Measurements from ENCODE around the gene HCAR1. TPM values are rescaled to one million over a fixed set of nuclear protein-coding genes. Genes with fewer than 3 reads are reported as not detected.
"Not testable (repeated sequence)": the region's sequence is repeated elsewhere in the genome, so short reads cannot be mapped to it uniquely, and the experiment has no call there.

HCAR1 gene
- polyA plus RNA-seq, 1 donor (not counting 4 experiments of a cell fraction or from before 2014, with no cell fraction given): 0.07 TPM

DNA sequence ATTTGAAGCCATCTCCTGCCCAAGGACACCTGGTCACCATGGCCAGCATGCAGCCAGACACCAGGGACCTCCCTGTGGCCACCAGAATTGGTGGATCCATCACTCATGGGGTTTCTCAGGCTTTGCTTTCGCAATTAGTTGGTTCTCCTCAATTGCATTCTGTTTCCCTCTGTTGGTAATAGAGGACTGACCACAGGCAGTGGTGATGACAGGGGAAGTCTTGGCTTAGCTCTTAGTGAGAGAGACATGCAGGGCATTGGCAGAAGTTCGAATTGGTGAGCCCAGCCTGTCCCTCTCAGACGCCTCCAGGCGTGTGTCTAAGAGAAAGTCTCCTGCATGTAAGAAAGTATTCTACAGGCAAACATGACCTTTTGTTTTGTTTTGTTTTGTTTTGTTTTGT lies 48.8 kb downstream of the HCAR1 start:
- no peaks in the 10 kb centered on the region for H4K20me1 ChIP-seq (ENCODE audit: control insufficient read depth, extremely low read depth, insufficient read depth, low read length)
- no peaks in the 10 kb centered on the region for H3K9me1 ChIP-seq (ENCODE audit: control insufficient read depth, extremely low read depth, insufficient read depth, low read length)
- no peak overlapping the region for H2AFZ ChIP-seq (ENCODE audit: control insufficient read depth, low read length)
- no peak for DNase-seq (ENCODE audit: low read depth, low spot score)
- H3K27me3 ChIP-seq (ENCODE audit: control insufficient read depth, extremely low read depth, insufficient read depth, low read length): no peaks in the 10 kb centered on the region
- no peaks in the 10 kb centered on the region for H3K79me2 ChIP-seq (ENCODE audit: control insufficient read depth, insufficient read depth, low read length)
- no peaks in the 10 kb centered on the region for H3K9me3 ChIP-seq (ENCODE audit: control insufficient read depth, low read depth, low read length)
- H3K4me2 ChIP-seq (ENCODE audit: control insufficient read depth, extremely low read depth, insufficient read depth, low read depth, low read length): no peak overlapping the region
- H3K27ac ChIP-seq (ENCODE audit: control insufficient read depth, insufficient read depth, low read length): no peak overlapping the region
- no peak overlapping the region for H3K4me3 ChIP-seq (ENCODE audit: control insufficient read depth in 2 of 3, extremely low read depth in 1 of 3, insufficient read depth in 2 of 3, low read depth in 1 of 3, low read length in 3 of 3)
- H3K36me3 ChIP-seq (ENCODE audit: control insufficient read depth in 2 of 2, extremely low read depth in 1 of 2, insufficient read depth in 2 of 2, low read length in 2 of 2): no peaks in the 10 kb centered on the region
- peaks cover 16% of the 10 kb centered on the region for H3K4me1 ChIP-seq (ENCODE audit: control insufficient read depth, extremely low read depth, insufficient read depth, low read length)
- no peak for FAIRE-seq
- no peak overlapping the region for H3K9ac ChIP-seq (ENCODE audit: control insufficient read depth, extremely low read depth, insufficient read depth, low read length)
- TF ChIP-seq EZH2 (IDR thresholded peaks at IDR 0.05; ENCODE audit: low read length): no peak
- TF ChIP-seq, protein P1, sequence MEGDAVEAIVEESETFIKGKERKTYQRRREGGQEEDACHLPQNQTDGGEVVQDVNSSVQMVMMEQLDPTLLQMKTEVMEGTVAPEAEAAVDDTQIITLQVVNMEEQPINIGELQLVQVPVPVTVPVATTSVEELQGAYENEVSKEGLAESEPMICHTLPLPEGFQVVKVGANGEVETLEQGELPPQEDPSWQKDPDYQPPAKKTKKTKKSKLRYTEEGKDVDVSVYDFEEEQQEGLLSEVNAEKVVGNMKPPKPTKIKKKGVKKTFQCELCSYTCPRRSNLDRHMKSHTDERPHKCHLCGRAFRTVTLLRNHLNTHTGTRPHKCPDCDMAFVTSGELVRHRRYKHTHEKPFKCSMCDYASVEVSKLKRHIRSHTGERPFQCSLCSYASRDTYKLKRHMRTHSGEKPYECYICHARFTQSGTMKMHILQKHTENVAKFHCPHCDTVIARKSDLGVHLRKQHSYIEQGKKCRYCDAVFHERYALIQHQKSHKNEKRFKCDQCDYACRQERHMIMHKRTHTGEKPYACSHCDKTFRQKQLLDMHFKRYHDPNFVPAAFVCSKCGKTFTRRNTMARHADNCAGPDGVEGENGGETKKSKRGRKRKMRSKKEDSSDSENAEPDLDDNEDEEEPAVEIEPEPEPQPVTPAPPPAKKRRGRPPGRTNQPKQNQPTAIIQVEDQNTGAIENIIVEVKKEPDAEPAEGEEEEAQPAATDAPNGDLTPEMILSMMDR (optimal IDR thresholded peaks at IDR 0.05 in 1 of 3, IDR thresholded peaks at IDR 0.05 in 1 of 3, conservative IDR thresholded peaks at IDR 0.05 in 1 of 3; ENCODE audit: extremely low read depth in 1 of 3, insufficient read depth in 2 of 3, low read length in 3 of 3): no peak
- dilution Hi-C loops (cut with MboI; ENCODE audit: extremely low pct_ligation_motif_present, low sequenced_read_pairs): no loop called here

DNA sequence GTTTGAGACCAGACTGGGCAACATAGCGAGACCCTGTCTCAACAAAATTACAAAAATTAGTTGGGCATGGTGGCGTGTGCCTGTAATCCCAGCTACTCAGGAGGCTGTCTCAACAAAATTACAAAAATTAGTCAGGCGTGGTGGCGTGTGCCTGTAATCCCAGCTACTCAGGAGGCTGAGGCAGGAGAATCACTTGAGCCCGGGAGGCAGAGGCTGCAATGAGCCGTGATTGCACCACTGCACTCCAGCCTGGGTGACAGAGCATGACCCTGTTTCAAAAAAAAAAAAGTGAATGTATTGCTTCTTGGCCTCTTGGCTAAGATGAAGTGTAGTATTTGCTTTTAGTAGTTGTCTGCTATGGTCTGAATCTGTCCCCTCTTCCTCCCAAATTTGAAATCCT lies 49.7 kb downstream of the HCAR1 start:
- FAIRE-seq; H3K9ac ChIP-seq (ENCODE audit: control insufficient read depth, extremely low read depth, insufficient read depth, low read length); H3K9me1 ChIP-seq (ENCODE audit: control insufficient read depth, extremely low read depth, insufficient read depth, low read length); H3K27me3 ChIP-seq (ENCODE audit: control insufficient read depth, extremely low read depth, insufficient read depth, low read length); H3K36me3 ChIP-seq (ENCODE audit: control insufficient read depth in 2 of 2, extremely low read depth in 1 of 2, insufficient read depth in 2 of 2, low read length in 2 of 2); H3K79me2 ChIP-seq (ENCODE audit: control insufficient read depth, insufficient read depth, low read length); H3K4me3 ChIP-seq (ENCODE audit: control insufficient read depth in 2 of 3, extremely low read depth in 1 of 3, insufficient read depth in 2 of 3, low read depth in 1 of 3, low read length in 3 of 3); H4K20me1 ChIP-seq (ENCODE audit: control insufficient read depth, extremely low read depth, insufficient read depth, low read length); DNase-seq (ENCODE audit: low read depth, low spot score); H2AFZ ChIP-seq (ENCODE audit: control insufficient read depth, low read length); H3K4me2 ChIP-seq (ENCODE audit: control insufficient read depth, extremely low read depth, insufficient read depth, low read depth, low read length); H3K9me3 ChIP-seq (ENCODE audit: control insufficient read depth, low read depth, low read length); H3K27ac ChIP-seq (ENCODE audit: control insufficient read depth, insufficient read depth, low read length); dilution Hi-C loops (cut with MboI; ENCODE audit: extremely low pct_ligation_motif_present, low sequenced_read_pairs): not testable (repeated sequence)
- peaks cover 16% of the 10 kb centered on the region for H3K4me1 ChIP-seq (ENCODE audit: control insufficient read depth, extremely low read depth, insufficient read depth, low read length)

DNA sequence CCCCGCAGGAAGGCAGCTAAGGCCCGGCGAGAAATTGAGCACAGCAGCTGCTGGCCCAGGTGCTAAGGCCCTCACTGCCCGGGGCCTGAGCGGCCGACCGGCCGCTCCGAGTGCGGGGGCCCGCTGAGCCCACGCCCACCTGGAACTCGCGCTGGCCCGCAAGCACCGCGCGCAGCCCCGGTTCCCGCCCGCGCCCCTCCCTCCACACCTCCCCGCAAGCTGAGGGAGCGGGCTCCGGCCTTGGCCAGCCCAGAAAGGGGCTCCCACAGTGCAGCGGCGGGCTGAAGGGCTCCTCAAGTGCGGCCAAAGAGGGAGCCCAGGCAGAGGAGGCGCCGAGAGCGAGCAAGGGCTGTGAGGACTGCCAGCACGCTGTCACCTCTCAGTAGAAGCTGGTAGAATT lies 53.9 kb downstream of the HCAR1 start:
- H4K20me1 ChIP-seq (ENCODE audit: control insufficient read depth, extremely low read depth, insufficient read depth, low read length); H3K27ac ChIP-seq (ENCODE audit: control insufficient read depth, insufficient read depth, low read length); H3K79me2 ChIP-seq (ENCODE audit: control insufficient read depth, insufficient read depth, low read length); H3K27me3 ChIP-seq (ENCODE audit: control insufficient read depth, extremely low read depth, insufficient read depth, low read length); H3K9me3 ChIP-seq (ENCODE audit: control insufficient read depth, low read depth, low read length); H3K36me3 ChIP-seq (ENCODE audit: control insufficient read depth in 2 of 2, extremely low read depth in 1 of 2, insufficient read depth in 2 of 2, low read length in 2 of 2); H3K9me1 ChIP-seq (ENCODE audit: control insufficient read depth, extremely low read depth, insufficient read depth, low read length); H3K4me3 ChIP-seq (ENCODE audit: control insufficient read depth in 2 of 3, extremely low read depth in 1 of 3, insufficient read depth in 2 of 3, low read depth in 1 of 3, low read length in 3 of 3); FAIRE-seq; H2AFZ ChIP-seq (ENCODE audit: control insufficient read depth, low read length); dilution Hi-C loops (cut with MboI; ENCODE audit: extremely low pct_ligation_motif_present, low sequenced_read_pairs); H3K4me2 ChIP-seq (ENCODE audit: control insufficient read depth, extremely low read depth, insufficient read depth, low read depth, low read length); DNase-seq (ENCODE audit: low read depth, low spot score); H3K9ac ChIP-seq (ENCODE audit: control insufficient read depth, extremely low read depth, insufficient read depth, low read length): not testable (repeated sequence)
- H3K4me1 ChIP-seq (ENCODE audit: control insufficient read depth, extremely low read depth, insufficient read depth, low read length): peaks cover 16% of the 10 kb centered on the region

Small RNA genes lying within 50 kb of the gene (small RNA-seq; reads per million reads assigned to genes)
- 0 reads per million in 3 experiments for gene AC026333.2 (ENCODE audit: insufficient read length in 3 of 3, low read depth in 3 of 3, low replicate concordance in 1 of 3)
- 0 reads per million in 3 experiments for gene RF00019 (ENCODE audit: insufficient read length in 3 of 3, low read depth in 3 of 3, low replicate concordance in 1 of 3)

Other genes starting within 250 kb of the HCAR1 start
- 10.2 to 14.0 TPM (median 10.3 TPM) in 3 replicates for gene ZCCHC8, start 229.9 kb downstream of the HCAR1 start, polyA plus RNA-seq
- 22.9 to 45.6 TPM (median 34.6 TPM) in 3 replicates for gene RSRC2, start 203.9 kb downstream of the HCAR1 start, polyA plus RNA-seq
- 7.7 to 18.6 TPM (median 12.6 TPM) in 3 replicates for gene KNTC1, start 203.6 kb downstream of the HCAR1 start, polyA plus RNA-seq
- 8.8 to 30.1 TPM (median 18.3 TPM) in 3 replicates for gene HCAR2, start 27.5 kb downstream of the HCAR1 start, polyA plus RNA-seq
- 2.8 to 13.9 TPM (median 12.1 TPM) in 3 replicates for gene HCAR3, start 14.0 kb downstream of the HCAR1 start, polyA plus RNA-seq
- gene DENR, start 22.0 kb upstream of the HCAR1 start, polyA plus RNA-seq: 31.1 to 59.8 TPM (median 37.8 TPM) in 3 replicates
- gene CCDC62, start 43.7 kb upstream of the HCAR1 start, polyA plus RNA-seq: 0.17 to 0.35 TPM (median 0.23 TPM) in 3 replicates
- gene HIP1R, start 104.6 kb upstream of the HCAR1 start, polyA plus RNA-seq: 19.4 to 31.8 TPM (median 23.0 TPM) in 3 replicates
- gene VPS37B, start 165.3 kb upstream of the HCAR1 start, polyA plus RNA-seq: 29.3 to 85.5 TPM (median 34.1 TPM) in 3 replicates
- 4.0 to 5.7 TPM (median 4.7 TPM) in 3 replicates for gene ABCB9, start 235.6 kb upstream of the HCAR1 start, polyA plus RNA-seq
- 6.9 to 14.1 TPM (median 7.9 TPM) in 3 replicates for gene OGFOD2, start 244.4 kb upstream of the HCAR1 start, polyA plus RNA-seq
- 117 to 163 TPM (median 144 TPM) in 3 replicates for gene ARL6IP4, start 249.8 kb upstream of the HCAR1 start, polyA plus RNA-seq